ENCODE measurements around the gene GOLGA6L2.

GOLGA6L2 gene

GRCh38 chr15:23447107-23447500 is at the start of gene GOLGA6L2:
Gene GOLGA6L2 (minus strand): TSS chr15:23447243. CDS start chr15:23447181, 62 bp downstream.
- Histone ChIP-seq H3K9me3 (replicated peaks; ENCODE audit: insufficient read depth, low read length) (no peaks in the 10 kb centered on the region), H3K9me2 (replicated peaks; ENCODE audit: insufficient read depth, low read length) (no peaks in the 10 kb centered on the region), H4K20me1 (ENCODE audit: insufficient read depth, low read length) (no peaks in the 10 kb centered on the region), H3K9ac (ENCODE audit: low read length) (no peak within 1 kb of the TSS), H3K36me3 (replicated peaks; ENCODE audit: insufficient read depth, low read length) (no peaks in the 10 kb centered on the region), H3K27ac (ENCODE audit: low read length) (no peak within 1 kb of the TSS), H2AFZ (ENCODE audit: low read length) (no peak within 1 kb of the TSS), H3K4me1 (ENCODE audit: low read length) (no peaks in the 10 kb centered on the region), H3K27me3 (replicated peaks; ENCODE audit: insufficient read depth, low read length) (no peaks in the 10 kb centered on the region), H3F3A (ENCODE audit: insufficient read depth, low read length) (no peaks in the 10 kb centered on the region), H3K4me3 (ENCODE audit: low read length) (no peak within 1 kb of the TSS), H3K79me2 (ENCODE audit: low read length) (no peaks in the 10 kb centered on the region), H3K4me2 (ENCODE audit: low read depth, low read length) (no peak within 1 kb of the TSS)
- TF ChIP-seq, protein P1, sequence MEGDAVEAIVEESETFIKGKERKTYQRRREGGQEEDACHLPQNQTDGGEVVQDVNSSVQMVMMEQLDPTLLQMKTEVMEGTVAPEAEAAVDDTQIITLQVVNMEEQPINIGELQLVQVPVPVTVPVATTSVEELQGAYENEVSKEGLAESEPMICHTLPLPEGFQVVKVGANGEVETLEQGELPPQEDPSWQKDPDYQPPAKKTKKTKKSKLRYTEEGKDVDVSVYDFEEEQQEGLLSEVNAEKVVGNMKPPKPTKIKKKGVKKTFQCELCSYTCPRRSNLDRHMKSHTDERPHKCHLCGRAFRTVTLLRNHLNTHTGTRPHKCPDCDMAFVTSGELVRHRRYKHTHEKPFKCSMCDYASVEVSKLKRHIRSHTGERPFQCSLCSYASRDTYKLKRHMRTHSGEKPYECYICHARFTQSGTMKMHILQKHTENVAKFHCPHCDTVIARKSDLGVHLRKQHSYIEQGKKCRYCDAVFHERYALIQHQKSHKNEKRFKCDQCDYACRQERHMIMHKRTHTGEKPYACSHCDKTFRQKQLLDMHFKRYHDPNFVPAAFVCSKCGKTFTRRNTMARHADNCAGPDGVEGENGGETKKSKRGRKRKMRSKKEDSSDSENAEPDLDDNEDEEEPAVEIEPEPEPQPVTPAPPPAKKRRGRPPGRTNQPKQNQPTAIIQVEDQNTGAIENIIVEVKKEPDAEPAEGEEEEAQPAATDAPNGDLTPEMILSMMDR (IDR thresholded peaks at IDR 0.05; ENCODE audit: low read length) = no peak
- TF ChIP-seq EZH2phosphoT487 (IDR thresholded peaks at IDR 0.05; ENCODE audit: low read length) (no peak), EZH2 (optimal IDR thresholded peaks at IDR 0.05; ENCODE audit: low read depth, low read length) (no peak)
- no peak for DNase-seq

DNA sequence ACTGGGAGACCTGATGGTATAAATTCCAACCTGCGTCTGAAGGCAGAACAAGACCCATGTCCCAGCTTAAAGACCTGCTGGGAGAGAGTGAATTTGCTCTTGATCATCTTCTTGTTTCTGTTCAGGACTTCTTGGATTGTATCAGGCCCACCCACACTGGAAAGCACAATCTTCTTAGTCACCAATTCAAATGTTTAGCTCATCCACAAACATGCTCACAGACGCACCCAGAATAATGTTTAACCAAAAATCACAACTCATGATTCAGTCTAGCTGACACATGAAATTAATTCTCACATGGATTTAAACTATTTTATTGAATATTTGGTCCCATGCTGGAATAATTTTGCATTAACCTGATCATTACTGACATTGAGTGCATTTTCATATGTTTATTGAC is 37.8 kb upstream of the GOLGA6L2 start:
- no peak for DNase-seq
- no peak overlapping the region for H2AFZ ChIP-seq (ENCODE audit: low read length)
- no peaks in the 10 kb centered on the region for H3K36me3 ChIP-seq (replicated peaks; ENCODE audit: insufficient read depth, low read length)
- no peaks in the 10 kb centered on the region for H3K79me2 ChIP-seq (ENCODE audit: low read length)
- no peaks in the 10 kb centered on the region for H3K9me3 ChIP-seq (replicated peaks; ENCODE audit: insufficient read depth, low read length)
- H3K9ac ChIP-seq (ENCODE audit: low read length) = no peak overlapping the region
- H3K4me3 ChIP-seq (ENCODE audit: low read length) = no peak overlapping the region
- no peaks in the 10 kb centered on the region for H3K9me2 ChIP-seq (replicated peaks; ENCODE audit: insufficient read depth, low read length)
- peaks cover 19% of the 10 kb centered on the region for H3K4me1 ChIP-seq (ENCODE audit: low read length)
- H3F3A ChIP-seq (ENCODE audit: insufficient read depth, low read length) = peaks cover 4% of the 10 kb centered on the region; the same call in 1 of the 2 replicates
- peaks cover 4% of the 10 kb centered on the region; the same call in 1 of the 2 replicates for H3K27me3 ChIP-seq (replicated peaks; ENCODE audit: insufficient read depth, low read length)
- no peak overlapping the region for H3K4me2 ChIP-seq (ENCODE audit: low read depth, low read length)
- H3K27ac ChIP-seq (ENCODE audit: low read length) = no peak overlapping the region
- no peaks in the 10 kb centered on the region for H4K20me1 ChIP-seq (ENCODE audit: insufficient read depth, low read length)
- TF ChIP-seq EZH2phosphoT487 (IDR thresholded peaks at IDR 0.05; ENCODE audit: low read length) (no peak), EZH2 (optimal IDR thresholded peaks at IDR 0.05; ENCODE audit: low read depth, low read length) (no peak)
- TF ChIP-seq, protein P1 (IDR thresholded peaks at IDR 0.05; ENCODE audit: low read length) = no peak

GRCh38 chr15:23483821-23484299 is 36.8 kb upstream of the GOLGA6L2 start:
- H3K9me3 ChIP-seq (replicated peaks; ENCODE audit: insufficient read depth, low read length) = no peaks in the 10 kb centered on the region
- H3K9ac ChIP-seq (ENCODE audit: low read length) = no peak overlapping the region
- DNase-seq = no peak
- H3K4me3 ChIP-seq (ENCODE audit: low read length) = no peak overlapping the region
- H3K79me2 ChIP-seq (ENCODE audit: low read length) = no peaks in the 10 kb centered on the region
- H3K27ac ChIP-seq (ENCODE audit: low read length) = no peak overlapping the region
- H3K36me3 ChIP-seq (replicated peaks; ENCODE audit: insufficient read depth, low read length) = no peaks in the 10 kb centered on the region
- no peak overlapping the region for H3K4me2 ChIP-seq (ENCODE audit: low read depth, low read length)
- H3K4me1 ChIP-seq (ENCODE audit: low read length) = peaks cover 19% of the 10 kb centered on the region
- H2AFZ ChIP-seq (ENCODE audit: low read length) = no peak overlapping the region
- H4K20me1 ChIP-seq (ENCODE audit: insufficient read depth, low read length) = no peaks in the 10 kb centered on the region
- H3K27me3 ChIP-seq (replicated peaks; ENCODE audit: insufficient read depth, low read length) = peaks cover 8% of the 10 kb centered on the region; the same call in 1 of the 2 replicates
- no peaks in the 10 kb centered on the region for H3K9me2 ChIP-seq (replicated peaks; ENCODE audit: insufficient read depth, low read length)
- H3F3A ChIP-seq (ENCODE audit: insufficient read depth, low read length) = peaks cover 4% of the 10 kb centered on the region; the same call in 1 of the 2 replicates
- TF ChIP-seq, protein P1 (IDR thresholded peaks at IDR 0.05; ENCODE audit: low read length) = no peak
- no peak for TF ChIP-seq EZH2phosphoT487 (IDR thresholded peaks at IDR 0.05; ENCODE audit: low read length)
- TF ChIP-seq EZH2 (optimal IDR thresholded peaks at IDR 0.05; ENCODE audit: low read depth, low read length) = no peak

Data from MM.1S (cell line).